Limb (tissue), 2 donors: ENCODE data around the gene SECTM1.
"Not testable (repeated sequence)": the region's sequence is repeated elsewhere in the genome, so short reads cannot be mapped to it uniquely, and the experiment has no call there.

Source experiments
- DNase-seq, 2 donors: peaks; one replicate each; pipeline ENCODE4 v3.0.0-alpha.2; 2016; ENCODE audit errors: extremely low spot score in 2 of 2

The SECTM1 gene

GRCh38 chr17:82333279-82334171 is at the start of gene SECTM1:
Gene SECTM1 (minus strand): TSS chr17:82333766. CDS start chr17:82327240, 6,526 bp downstream.
- peak; percentile 60 to 86 for DNase-seq

- no peak for DNase-seq
These were observed 49.3 kb upstream of the SECTM1 start for GRCh38 chr17:82382933-82383255.

- not testable (repeated sequence) for DNase-seq
These were observed 48.8 kb upstream of the SECTM1 start for GRCh38 chr17:82382220-82382932.

GRCh38 chr17:82381703-82382009 is 48.1 kb upstream of the SECTM1 start:
- DNase-seq = not testable (repeated sequence)

GRCh38 chr17:82380860-82381702 is 47.5 kb upstream of the SECTM1 start:
- DNase-seq = peak in 1 of 2 donors; percentile 52

GRCh38 chr17:82378741-82379021 is 45.1 kb upstream of the SECTM1 start:
- DNase-seq = no peak

- no peak for DNase-seq
These were observed 44.6 kb upstream of the SECTM1 start for GRCh38 chr17:82377924-82378740.

- not testable (repeated sequence) for DNase-seq
These were observed 43.7 kb upstream of the SECTM1 start for GRCh38 chr17:82377294-82377693.

GRCh38 chr17:82376042-82376730 is 42.6 kb upstream of the SECTM1 start:
- no peak for DNase-seq

GRCh38 chr17:82375359-82376041 is 41.9 kb upstream of the SECTM1 start:
- no peak for DNase-seq

- no peak for DNase-seq
These were observed 41.2 kb upstream of the SECTM1 start for GRCh38 chr17:82374626-82375331.

- DNase-seq = no peak
These were observed 40.4 kb upstream of the SECTM1 start for GRCh38 chr17:82373731-82374625.

- not testable (repeated sequence) for DNase-seq
These were observed 39.5 kb upstream of the SECTM1 start for GRCh38 chr17:82373072-82373452.

- no peak for DNase-seq
These were observed 38.9 kb upstream of the SECTM1 start for GRCh38 chr17:82372249-82373071.

- peak in 1 of 2 donors; percentile 64 for DNase-seq
These were observed 38.0 kb upstream of the SECTM1 start, which contains the start of gene UTS2R for GRCh38 chr17:82371333-82372248. Gene UTS2R (plus strand): TSS chr17:82371765. CDS start chr17:82374325, 2,560 bp downstream.
